Stimulated activated naive CD4-positive, alpha-beta T cell (primary cell): ENCODE measurements around the gene EWSR1.
"Not testable (repeated sequence)": the region's sequence is repeated elsewhere in the genome, so short reads cannot be mapped to it uniquely, and the experiment has no call there.

Source experiments
- DNase-seq, 6 experiments: peaks; one replicate each; lab custom pipeline; 2025; lab: John Stamatoyannopoulos, UW

EWSR1 gene

GRCh38 chr22:29337631-29338284 lies 69.7 kb downstream of the EWSR1 start:
- DNase-seq, result no peak

GRCh38 chr22:29338398-29338797 lies 70.3 kb downstream of the EWSR1 start:
- no peak for DNase-seq

GRCh38 chr22:29339381-29340235 lies 71.5 kb downstream of the EWSR1 start:
- DNase-seq, result no peak

GRCh38 chr22:29340566-29340965 lies 72.5 kb downstream of the EWSR1 start:
- DNase-seq, result no peak

- no peak for DNase-seq
Observed at GRCh38 chr22:29341056-29341848, 73.2 kb downstream of the EWSR1 start.

- no peak for DNase-seq
Observed at GRCh38 chr22:29341849-29342127, 73.7 kb downstream of the EWSR1 start.

GRCh38 chr22:29342177-29342576 lies 74.1 kb downstream of the EWSR1 start:
- DNase-seq, result no peak

- no peak for DNase-seq
Observed at GRCh38 chr22:29342577-29343312, 74.7 kb downstream of the EWSR1 start.

- no peak for DNase-seq
Observed at GRCh38 chr22:29343313-29343805, 75.3 kb downstream of the EWSR1 start.

GRCh38 chr22:29344137-29344536 lies 76.1 kb downstream of the EWSR1 start:
- no peak for DNase-seq

- not testable (repeated sequence) for DNase-seq
Observed at GRCh38 chr22:29344889-29345288, 76.8 kb downstream of the EWSR1 start.

GRCh38 chr22:29345932-29346331 lies 77.9 kb downstream of the EWSR1 start:
- DNase-seq, result no peak

- DNase-seq, result no peak
Observed at GRCh38 chr22:29346659-29347058, 78.6 kb downstream of the EWSR1 start.

- DNase-seq, result no peak
Observed at GRCh38 chr22:29348041-29348440, 80.0 kb downstream of the EWSR1 start.

GRCh38 chr22:29348956-29349355 lies 80.9 kb downstream of the EWSR1 start:
- DNase-seq, result no peak
